GM19043 (cell line): ENCODE results near the gene LRP2BP.
A peak's percentile ranks its signal among the peaks of the same experiment; 100 is the strongest.
"Not testable (repeated sequence)": the region's sequence is repeated elsewhere in the genome, so short reads cannot be mapped to it uniquely, and the experiment has no call there.

Source experiments
- ATAC-seq: cut with Tn5 transposase; IDR thresholded peaks from one replicate; pipeline ENCODE4 v1.9.1; 2021; ENCODE audit warnings: low read depth; ENCODE audit not compliant: unreplicated experiment

Gene LRP2BP

DNA sequence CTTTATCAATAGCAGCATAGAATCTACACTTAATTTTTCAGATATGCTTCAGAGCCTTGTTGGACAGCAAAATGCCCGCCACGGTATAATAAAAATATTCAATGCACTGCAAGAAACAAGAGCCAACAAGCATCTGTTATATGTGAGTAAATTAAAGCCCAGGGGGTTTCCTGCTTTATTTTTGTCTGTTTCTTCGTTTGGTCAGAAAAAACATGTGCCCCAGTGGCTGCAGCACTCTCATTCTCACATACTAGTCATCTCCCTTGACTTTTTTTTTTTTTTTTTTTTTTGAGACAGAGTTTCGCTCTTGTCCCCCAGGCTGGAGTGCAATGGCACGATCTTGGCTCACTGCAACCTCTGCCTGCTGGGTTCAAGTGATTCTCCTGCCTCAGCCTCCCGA lies 33.2 kb downstream of the LRP2BP start:
- not testable (repeated sequence) for ATAC-seq

DNA sequence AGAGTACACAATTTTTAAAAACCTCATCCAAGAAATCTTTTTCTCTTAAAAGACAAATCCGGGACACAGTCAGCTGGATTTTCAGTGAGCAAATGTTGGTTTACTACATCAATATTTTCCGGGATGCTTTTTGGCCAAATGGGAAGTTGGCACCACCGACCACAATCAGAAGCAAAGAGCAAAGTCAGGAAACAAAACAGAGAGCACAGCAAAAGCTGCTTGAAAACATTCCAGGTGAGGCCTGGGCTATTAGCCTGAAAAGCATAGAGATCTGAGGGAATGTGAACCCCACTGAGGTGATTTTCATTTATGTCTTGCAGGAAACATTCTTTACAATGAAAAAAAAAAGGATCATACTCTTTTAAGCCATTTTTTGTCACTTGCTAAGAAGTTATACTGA lies 33.9 kb downstream of the LRP2BP start:
- no peak for ATAC-seq

DNA sequence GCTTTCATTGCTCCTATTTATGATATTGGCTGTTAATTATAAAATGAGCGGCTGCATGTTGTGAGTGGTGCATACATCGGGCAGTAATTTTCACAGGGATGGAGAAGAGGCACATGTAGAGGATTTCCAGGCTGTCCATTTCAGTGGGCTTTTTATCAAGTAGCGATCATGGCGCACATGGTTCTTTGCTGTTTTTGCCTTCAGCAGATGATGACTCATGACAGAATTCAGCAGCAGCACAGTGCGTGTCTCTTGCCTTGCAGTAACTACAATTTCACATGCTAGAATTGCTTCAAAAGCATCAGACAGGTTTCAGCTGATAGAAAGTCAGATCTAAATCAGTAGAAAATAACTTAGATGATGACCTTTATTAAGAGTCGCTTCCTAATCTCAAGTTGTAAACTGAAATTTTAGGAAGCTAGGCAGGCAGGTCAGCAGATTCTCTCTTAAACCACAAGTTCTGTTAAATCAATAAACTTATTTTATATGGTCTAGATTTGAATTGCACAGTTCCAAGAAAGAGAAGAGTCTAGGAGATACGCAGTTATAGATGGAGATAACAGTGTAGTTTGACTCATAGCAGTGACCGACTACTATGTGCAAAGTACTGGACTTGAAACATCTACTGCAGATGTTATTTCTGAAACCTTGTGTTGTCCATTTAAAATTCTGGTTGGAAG lies 35.8 kb downstream of the LRP2BP start:
- ATAC-seq = no peak

DNA sequence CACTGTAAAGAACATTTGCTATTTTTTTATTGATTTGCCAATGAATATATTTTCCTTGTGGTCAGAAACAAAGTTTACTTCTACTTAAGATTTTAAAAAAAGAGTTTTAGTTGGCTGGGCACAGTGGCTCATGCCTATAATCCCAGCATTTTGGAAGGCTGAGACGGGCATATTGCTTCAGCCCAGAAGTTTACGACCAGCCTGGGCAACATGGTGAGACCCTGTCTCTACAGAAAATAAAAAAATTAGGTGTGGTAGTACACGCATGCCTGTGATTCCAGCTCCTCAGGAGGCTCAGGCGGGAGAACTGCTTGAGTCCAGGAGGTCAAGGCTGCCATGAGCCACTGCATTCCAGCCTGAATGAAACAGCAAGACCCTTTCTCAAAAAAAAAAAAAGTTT lies 36.8 kb downstream of the LRP2BP start:
- no peak for ATAC-seq

DNA sequence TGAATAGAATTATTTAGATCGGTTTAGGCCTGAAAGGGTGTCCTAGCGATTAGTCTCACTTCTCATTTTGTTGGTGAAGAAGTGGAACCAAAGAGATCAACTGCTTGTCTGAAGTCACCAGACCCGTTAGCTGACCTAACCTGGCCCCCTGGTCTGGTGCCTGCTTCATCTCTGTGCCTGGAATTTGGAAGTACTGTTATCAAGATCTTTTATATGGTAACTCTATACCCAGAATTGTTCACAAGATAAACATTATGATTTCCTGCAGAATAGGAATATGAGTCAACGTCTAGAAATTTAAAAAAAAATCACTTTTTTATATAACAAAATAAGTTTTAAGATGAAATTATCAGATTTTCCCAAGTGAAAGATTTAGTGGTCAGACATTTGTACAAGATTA lies 37.2 kb downstream of the LRP2BP start:
- no peak for ATAC-seq

DNA sequence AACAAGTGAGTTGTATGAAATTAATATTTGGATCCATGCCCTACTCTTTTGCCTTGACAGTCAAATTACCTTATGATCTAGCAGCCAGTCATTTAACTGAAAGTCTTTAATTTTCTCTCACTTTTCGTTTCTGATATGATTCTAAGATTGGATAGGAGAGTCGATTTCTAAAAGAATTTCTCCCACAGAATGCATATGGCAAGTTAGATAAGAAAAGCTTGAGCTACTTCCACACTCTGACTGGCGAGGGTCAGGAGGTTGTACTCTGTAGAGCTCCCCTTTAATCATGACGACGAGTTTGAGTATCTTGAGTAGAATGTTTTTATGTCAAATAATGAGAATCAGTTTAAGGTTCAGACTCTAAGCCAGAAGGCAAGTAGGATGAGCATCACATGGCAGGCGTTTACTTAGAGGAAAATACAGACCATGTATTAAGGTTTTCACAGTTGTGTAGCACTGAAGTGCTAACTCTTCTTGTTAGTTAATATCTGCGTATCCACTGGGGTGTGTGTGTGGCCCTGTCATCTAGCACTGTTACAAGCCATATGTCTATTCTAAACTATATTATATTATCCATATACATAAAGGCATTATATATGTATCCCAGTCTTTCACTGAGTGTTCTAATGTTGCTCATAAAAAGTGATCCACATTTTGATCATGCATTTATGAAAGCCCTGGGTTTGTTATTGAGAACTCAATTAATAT lies 37.8 kb downstream of the LRP2BP start:
- no peak for ATAC-seq

DNA sequence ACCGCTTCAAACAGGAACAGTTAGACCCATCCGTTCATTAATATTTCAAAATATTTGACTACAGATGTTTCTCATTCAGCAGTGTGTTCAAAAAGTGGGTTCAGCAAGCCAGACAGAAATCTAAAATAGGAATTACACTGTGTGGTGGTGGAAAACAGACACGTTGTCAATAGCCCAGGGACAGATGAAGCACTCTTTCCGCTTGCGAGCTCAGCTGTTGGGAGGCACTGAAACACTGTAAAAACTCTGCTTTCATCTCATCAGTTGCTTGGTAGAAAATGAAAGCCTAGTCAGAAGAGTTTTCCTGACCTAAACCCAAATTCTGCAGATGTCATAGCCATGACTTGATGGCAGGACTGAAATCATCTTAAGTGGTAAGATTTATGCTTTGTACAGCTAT lies 38.5 kb downstream of the LRP2BP start:
- ATAC-seq = no peak

DNA sequence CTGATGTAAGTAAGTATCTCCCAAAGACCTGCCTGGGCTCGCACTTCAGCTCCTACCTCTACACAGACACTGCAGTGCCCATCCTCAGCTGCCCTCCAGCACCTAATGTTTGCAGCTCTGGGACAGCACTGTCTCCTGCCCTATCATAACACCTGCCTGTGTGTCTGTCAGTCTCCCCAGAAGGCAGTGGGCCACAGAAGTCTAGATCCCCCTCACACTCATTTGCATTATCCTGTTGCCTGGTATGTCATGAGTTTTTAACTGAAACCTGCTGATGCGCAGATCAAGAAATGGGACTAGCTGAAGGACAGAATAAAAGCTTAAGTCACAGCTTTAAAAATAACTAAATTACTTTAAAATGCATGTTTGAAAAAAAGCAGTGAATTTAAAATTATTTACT lies 43.0 kb downstream of the LRP2BP start:
- ATAC-seq = no peak

DNA sequence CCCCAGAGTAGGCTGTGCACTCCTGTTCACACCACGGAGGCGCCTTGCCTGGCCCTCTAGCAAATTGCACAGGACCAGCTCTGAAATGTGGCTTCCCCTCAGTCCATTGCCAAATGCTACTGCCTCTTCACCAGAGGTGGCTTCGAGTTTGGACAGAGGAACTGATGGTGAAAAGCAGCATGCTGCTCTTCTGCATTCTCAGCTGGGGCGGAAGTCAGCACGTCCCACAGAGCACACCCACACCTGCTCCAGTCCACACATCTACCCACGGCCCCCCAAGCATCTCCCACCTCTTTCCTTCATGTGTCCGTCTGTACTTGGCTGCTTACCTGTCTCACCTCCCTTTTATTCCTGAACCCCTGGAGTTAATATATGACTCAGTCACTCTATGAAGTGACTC lies 43.5 kb downstream of the LRP2BP start:
- ATAC-seq = no peak

DNA sequence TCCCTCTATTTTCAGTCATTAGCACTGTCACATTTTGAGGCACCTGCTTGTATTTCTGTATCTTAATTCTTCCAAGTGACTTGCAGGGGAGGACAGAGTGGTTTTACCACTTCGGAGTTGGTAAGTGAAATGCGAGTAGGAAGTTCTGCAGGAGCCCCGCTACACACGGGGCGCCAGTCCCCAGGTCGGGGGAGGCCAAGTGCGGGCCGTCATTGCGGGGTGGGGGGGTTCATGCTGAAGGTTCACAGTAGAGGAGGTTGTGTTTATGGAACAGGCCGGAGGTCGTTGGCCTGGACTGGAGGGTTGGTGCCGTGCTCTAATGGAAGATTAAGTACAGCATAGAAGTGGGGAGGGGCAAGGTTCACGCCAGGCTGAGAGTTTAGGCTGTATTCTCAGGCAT lies 44.0 kb downstream of the LRP2BP start:
- ATAC-seq = no peak

DNA sequence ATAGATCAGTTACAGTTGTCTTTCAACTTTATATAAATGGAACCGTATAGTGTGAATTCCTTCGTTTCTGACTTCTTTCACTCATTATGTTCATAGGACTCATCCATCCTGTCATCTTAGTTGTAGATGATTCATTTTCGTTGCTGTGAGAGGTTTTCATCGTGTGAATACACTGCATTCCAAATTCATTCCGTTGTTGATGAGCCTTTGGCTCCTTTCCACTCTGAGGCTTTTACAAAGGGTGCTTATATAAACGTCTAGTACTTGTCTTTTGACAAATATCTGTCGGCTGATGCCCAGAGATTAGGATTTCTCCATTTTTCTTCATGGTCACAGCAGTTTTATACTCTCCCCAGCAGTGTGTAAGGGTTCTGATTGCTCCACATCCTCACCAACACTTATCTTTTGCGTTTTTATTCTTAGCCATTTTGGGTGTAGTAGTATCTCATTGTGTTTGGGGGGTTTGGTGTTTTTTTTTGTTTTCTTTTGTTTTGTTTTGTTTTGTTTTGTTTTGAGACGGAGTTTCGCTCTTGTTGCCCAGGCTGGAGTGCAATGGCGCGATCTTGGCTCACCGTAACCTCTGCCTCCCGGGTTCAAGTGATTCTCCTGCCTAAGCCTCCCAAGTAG lies 48.6 kb downstream of the LRP2BP start:
- no peak for ATAC-seq

DNA sequence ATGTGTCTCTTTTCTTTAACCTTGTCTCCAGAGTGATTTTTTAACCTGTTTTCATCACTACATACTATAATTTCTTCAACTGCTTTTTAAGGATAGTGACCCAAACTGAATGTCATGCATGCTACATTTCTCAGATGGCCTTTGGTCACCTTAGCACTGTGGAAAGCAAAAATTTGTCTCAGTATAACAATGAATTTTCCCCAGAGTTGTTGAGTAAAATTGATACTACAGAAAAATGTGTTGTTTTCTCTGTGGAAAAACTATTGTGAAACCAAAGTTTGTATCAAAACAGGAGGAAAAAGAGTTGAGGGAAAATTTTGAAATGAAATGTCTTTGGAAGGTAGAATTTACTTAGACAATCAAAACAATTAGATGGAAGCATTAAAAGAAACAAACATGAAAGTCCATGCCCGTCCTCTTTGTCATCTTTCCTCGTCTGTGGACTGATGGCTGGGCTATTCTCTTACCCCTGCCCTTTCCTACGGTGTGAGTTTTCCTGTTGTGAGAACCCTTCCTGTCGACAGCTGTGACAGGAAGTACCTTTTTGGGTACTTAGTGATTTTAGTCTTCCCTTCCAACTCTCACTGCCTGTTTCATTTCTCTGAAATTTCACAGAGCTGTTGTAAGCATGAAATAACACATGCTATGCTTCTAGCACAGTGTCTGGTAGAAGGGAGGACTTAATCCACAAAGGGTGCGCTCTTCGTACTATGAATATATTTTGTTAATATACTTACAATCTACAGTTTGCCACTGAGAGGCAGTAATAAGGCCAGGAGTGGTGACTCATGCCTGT lies 50.8 kb downstream of the LRP2BP start:
- ATAC-seq = peak; percentile 50

DNA sequence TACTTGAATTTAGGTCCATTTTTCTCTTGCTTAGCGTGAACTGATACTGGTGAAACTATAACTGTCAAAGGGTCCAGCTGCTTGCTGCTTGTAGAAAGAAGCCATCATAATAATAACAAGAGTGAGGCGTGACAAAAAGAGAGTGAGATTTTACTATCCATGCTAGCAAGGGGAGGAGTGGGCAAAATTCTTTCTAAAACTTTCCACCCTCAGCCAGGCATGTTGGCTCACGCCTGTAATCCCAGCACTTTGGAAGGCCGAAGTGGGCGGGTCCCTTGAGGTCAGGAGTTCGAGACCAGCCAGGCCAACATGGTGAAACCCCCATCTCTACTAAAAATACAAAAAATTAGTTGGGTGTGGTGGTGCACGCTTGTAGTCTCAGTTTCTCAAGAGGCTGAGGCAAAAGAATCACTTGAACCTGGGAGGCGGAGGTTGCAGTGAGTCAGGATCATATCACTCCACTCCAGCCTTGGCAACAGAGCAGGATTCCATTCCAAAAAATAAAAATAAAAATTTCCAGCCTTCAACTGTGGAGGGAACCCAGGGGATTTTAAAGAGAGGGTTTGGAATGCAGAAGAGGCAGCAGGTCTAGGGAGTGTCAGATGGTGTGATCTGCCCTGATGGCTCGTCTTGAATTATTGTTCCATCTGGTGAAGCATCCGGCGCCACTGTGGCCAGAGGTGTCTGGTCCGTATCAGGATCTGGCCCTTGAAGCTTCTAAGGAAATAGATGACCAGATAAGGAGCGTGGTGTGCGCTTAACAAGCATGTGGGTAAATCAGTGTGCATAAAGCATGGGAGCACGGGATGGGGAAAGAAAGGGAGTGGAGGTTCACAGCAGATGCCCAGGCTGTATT lies 51.8 kb downstream of the LRP2BP start:
- peak; percentile 21 for ATAC-seq

DNA sequence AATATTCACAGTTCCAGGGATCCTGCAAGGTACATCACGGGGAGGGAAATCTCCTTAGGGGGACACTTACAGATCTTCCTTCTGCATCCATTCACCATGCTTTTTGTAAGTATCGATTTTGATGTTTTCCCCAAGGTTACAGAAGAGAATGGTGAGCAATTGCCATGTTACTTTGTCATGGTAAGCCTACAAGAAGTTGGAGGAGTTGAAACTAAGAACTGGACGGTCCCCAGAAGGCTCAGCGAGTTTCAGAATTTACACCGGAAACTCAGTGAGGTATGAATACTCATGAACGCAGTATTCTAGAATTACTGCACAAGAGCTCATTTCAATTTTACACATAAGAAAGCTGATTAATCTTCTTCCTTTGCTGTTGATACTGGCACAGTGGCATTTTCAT lies 53.9 kb downstream of the LRP2BP start:
- peak; percentile 59 for ATAC-seq

DNA sequence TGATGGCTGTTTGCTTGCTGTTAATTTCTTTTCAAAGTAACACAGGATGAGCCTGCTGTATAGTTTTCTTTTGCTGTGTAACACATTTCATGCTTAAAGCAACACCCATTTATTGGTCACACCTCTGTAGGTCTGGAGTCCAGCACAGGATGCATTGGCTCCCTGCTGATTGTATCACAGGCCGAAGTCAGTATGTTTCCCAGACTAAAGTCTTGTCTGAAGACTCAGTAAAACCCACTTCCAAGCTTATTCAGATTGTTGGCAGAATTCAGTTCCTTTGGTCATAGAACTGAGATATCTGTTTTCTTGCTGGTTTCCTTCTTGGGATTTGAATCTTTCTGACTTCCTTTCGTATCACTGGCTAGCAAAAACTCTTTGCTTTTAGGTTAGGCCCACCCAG lies 54.3 kb downstream of the LRP2BP start:
- peak; percentile 5 for ATAC-seq

DNA sequence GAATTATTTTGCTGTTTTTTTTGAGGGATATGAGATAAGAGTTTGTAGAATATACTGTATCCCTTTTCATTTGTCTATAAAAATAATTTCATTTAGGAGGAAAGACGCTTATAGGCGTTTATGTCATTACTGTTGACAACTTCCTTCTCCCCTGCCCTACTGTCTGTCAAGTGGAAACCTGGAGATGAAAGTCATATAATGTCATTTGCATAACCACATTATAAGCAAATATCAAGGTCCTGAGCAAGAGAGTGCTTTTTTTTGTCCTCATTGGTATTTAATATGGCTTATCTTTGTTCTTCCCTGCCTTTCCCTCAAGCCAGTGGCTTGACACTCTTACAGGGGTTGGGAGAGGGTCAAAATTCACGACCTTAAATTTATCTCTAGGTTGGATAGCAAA lies 55.8 kb downstream of the LRP2BP start:
- no peak for ATAC-seq

DNA sequence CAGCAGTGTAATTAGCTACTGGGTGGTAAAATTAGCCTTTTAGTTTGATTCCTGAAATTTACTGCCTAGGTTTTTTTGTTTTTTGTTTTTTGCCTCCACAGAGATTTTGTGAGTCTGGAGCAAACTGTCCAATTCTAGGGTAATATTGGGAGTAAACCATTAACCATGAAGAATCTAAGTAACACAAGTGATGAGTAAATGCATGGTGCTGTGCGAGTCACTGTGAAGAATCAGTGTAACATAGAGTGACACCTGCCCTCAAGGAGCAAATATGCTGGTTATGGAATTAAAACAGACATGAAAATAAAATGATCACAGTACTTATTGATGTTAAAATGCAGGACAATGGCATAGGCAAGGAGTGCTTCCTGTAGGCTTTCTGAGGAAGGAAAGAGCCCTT lies 60.1 kb downstream of the LRP2BP start:
- no peak for ATAC-seq

DNA sequence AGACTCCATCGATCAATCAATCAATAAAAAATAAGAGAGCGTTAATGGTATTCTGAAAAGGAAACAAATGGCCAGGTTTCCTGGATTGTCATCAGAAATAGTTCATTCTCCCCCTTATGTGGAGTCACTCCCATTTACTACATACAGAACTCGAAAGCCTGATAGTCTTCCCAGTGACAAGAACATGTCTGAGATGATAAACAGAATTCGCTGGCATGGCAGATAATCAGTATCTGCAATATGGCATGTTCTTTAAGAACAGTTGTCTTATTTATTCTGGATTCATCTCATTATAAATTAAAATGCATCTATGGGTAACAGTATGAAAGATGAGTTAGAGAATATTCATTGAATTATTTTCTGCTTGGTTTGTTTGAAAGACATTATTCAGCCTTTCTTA lies 61.4 kb downstream of the LRP2BP start:
- ATAC-seq = no peak

DNA sequence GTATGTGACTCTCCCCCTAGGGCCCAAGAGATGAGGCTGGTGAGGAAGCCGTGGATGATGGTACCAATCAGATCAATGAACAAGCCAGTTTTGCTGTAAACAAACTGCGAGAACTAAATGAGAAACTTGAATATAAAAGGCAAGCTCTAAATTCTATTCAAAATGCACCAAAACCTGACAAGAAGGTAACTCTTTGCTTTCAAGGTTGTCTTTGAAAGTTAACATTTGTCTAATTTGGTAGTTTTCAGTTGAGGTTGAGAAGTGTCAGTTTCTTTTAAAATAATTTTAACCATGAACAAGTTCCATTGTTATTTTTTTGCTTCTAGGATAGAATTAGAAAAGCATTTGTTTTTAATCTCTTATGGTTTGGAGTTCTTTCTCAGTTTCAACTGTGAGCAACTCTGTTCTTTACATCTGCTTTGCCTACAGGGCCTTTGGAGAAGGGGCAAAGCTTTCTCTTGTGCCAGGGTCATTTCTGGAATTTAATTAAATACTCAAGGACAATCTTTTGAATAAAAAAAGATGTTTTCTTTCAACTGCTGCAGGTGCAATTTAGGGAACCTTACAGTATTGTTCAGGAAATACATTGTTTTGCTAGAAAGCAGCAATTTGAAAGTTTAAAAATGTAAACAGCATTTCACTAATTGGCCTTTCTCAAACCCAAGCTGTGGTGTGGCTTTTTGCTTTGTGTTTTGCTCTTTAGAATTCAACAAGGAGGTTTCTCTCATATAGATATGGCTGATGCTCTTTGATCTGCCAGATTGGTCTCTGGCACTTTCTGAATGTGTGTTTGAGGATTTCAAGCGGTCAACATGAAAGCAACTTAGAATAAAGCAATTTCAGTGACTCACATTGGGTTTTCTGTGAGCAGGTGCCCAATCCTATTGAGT lies 62.9 kb downstream of the LRP2BP start:
- ATAC-seq = peak; percentile 72
